Measurements from ENCODE around the gene ICAM2.

GRCh38 chr17:63962298-63962744 lies 58.1 kb downstream of the ICAM2 start:
- TF ChIP-seq POLR2A (IDR thresholded peaks at IDR 0.05), result no peak
- TF ChIP-seq CTCF (IDR thresholded peaks at IDR 0.05), result no peak
- TF ChIP-seq POLR2AphosphoS5 (IDR thresholded peaks at IDR 0.05), result no peak
